Measurements from ENCODE around the gene TRIM67. TPM values are rescaled to one million over a fixed set of nuclear protein-coding genes. Genes with fewer than 3 reads are reported as not detected.

TRIM67 gene
- total and polyA plus RNA-seq, 2 of the 4 experiments (the other 2 are of a cell fraction): not detected

DNA sequence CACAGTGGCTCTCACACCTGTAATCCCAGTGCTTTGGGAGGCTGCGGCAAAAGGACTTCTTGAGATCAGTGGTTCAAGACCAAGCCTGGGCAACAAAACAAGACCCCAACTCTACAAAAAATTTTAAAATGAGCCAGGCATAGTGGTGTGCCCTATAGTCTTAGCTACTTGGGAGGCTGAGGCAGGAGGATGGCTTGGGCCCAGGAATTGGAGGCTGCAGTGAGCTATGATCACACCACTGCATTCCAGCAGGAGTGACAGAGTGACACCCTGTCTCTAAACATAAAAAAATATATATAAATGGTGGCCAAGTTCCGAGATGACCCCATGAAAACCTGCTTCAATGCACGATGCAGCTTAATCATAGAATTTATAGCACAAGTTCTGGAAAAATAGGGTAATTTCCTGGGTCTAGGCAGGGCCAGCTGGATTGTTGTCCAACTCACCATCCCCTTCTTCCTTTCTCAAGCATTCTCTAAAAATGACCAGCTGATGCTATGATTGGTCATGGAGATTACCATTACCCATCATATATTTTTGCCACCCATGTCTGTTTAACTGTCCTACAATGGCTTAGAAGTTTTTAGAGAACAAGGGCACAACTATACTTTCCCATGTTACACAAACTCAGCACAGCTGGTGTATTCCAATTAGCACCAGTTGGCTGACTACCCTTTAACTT lies 73.8 kb downstream of the TRIM67 start:
- no peak overlapping the region for H2AK5ac ChIP-seq (ENCODE audit: low read depth, low read length)
- dilution Hi-C loops (cut with HindIII; ENCODE audit: low sequenced_read_pairs, unreplicated experiment): no loop called here
- no peak overlapping the region for H2BK120ac ChIP-seq (ENCODE audit: low read depth, low read length)
- no peak overlapping the region for H4K91ac ChIP-seq (ENCODE audit: insufficient read depth, low read depth, low read length)
- no peak overlapping the region for H2BK15ac ChIP-seq (ENCODE audit: low read depth, low read length)
- no peak overlapping the region for H3K9ac ChIP-seq (ENCODE audit: low read depth, low read length)
- H2AFZ ChIP-seq (replicated peaks; ENCODE audit: low read length, poor library complexity): no peak overlapping the region
- no CpG with 5 or more reads among the region's 3 CpGs for WGBS, 2 experiments (ENCODE audit: extremely low coverage in 2 of 2, insufficient read length in 1 of 2)
- no peak overlapping the region for H3K14ac ChIP-seq (replicated peaks; ENCODE audit: low read depth, low read length)
- H4K8ac ChIP-seq (ENCODE audit: low read depth in 2 of 2, low read length in 2 of 2): no peak overlapping the region
- H3K9me3 ChIP-seq (ENCODE audit: control insufficient read depth, insufficient read depth, low read length): no peaks in the 10 kb centered on the region
- intact Hi-C loops (cut with micrococcal nuclease): no loop called here
- H3K27ac ChIP-seq (ENCODE audit: insufficient read depth, low read length): no peak overlapping the region
- no peaks in the 10 kb centered on the region for H3K27me3 ChIP-seq (ENCODE audit: control insufficient read depth, insufficient read depth, low read length)
- no peak overlapping the region for H3K23ac ChIP-seq (ENCODE audit: low read depth, low read length)
- CTCF ChIA-PET: no interaction called here
- H3K79me1 ChIP-seq (ENCODE audit: low read depth in 1 of 2, low read length in 2 of 2): peaks cover 32 to 35% of the 10 kb centered on the region in 2 experiments
- no peak overlapping the region for H2BK20ac ChIP-seq (ENCODE audit: low read depth, low read length)
- ATAC-seq (ENCODE audit: low read depth): no peak
- no peak overlapping the region for H3K4me3 ChIP-seq (ENCODE audit: insufficient read depth, low read depth, low read length)
- no peak overlapping the region for H2BK5ac ChIP-seq (ENCODE audit: low read depth, low read length, poor library complexity, severe bottlenecking)
- H3K4ac ChIP-seq (ENCODE audit: low read depth, low read length): no peak overlapping the region
- H3K4me2 ChIP-seq (ENCODE audit: low read depth, low read length): no peak overlapping the region
- POLR2A ChIA-PET (ENCODE audit: unreplicated experiment): no interaction called here
- no peak overlapping the region for H2AK9ac ChIP-seq (replicated peaks; ENCODE audit: low read depth, low read length, poor library complexity)
- DNase-seq: no peak
- TF ChIP-seq MXI1 (IDR thresholded peaks at IDR 0.05; ENCODE audit: borderline replicate concordance, low read depth, low read length): no peak
- TF ChIP-seq RFX5 (IDR thresholded peaks at IDR 0.05; ENCODE audit: low read depth, low read length): no peak
- no peak for TF ChIP-seq FOS (IDR thresholded peaks at IDR 0.05; ENCODE audit: low read depth, low read length)
- TF ChIP-seq, protein P1, sequence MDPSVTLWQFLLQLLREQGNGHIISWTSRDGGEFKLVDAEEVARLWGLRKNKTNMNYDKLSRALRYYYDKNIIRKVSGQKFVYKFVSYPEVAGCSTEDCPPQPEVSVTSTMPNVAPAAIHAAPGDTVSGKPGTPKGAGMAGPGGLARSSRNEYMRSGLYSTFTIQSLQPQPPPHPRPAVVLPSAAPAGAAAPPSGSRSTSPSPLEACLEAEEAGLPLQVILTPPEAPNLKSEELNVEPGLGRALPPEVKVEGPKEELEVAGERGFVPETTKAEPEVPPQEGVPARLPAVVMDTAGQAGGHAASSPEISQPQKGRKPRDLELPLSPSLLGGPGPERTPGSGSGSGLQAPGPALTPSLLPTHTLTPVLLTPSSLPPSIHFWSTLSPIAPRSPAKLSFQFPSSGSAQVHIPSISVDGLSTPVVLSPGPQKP (IDR thresholded peaks at IDR 0.05; ENCODE audit: borderline replicate concordance, low read depth, low read length): no peak
- no peak for TF ChIP-seq CEBPB (IDR thresholded peaks at IDR 0.05; ENCODE audit: low read depth, low read length)
- peaks cover 13% of the 10 kb centered on the region for H3K36me3 ChIP-seq (ENCODE audit: control insufficient read depth, insufficient read depth, low read length)
- no peak overlapping the region for H4K5ac ChIP-seq (ENCODE audit: low read depth, low read length)
- in situ Hi-C loops (cut with MboI; ENCODE audit: low sequenced_read_pairs): no loop called here
- no peak overlapping the region for H3K18ac ChIP-seq (ENCODE audit: low read depth, low read length)
- BruUV-seq (replicated peaks): no TSS peak
- no peaks in the 10 kb centered on the region for H3K4me1 ChIP-seq (ENCODE audit: control insufficient read depth, insufficient read depth, low read length)
- no peaks in the 10 kb centered on the region; the same call in 1 of the 2 replicates for H4K20me1 ChIP-seq (ENCODE audit: insufficient read depth, low read length)
- H3K9me1 ChIP-seq (ENCODE audit: insufficient read depth, low read length): 0 out of 2 replicates have a peak, but pooled peaks cover 3% of the 10 kb centered on the region
- H3K56ac ChIP-seq (ENCODE audit: extremely low read depth, insufficient read depth, low read length): no peak overlapping the region

Data from IMR-90 (cell line).